K562 (cell line): Measurements from ENCODE around the gene YARS1. TPM values are rescaled to one million over a fixed set of nuclear protein-coding genes. Genes with fewer than 3 reads are reported as not detected.

ENCODE experiments used
- CTCF ChIP-seq, 3 experiments: IDR thresholded peaks in 2 of 3; conservative IDR thresholded peaks in 1 of 3; 2 replicates each; pipeline ENCODE4 v1.5.1; 2011 to 2012; ENCODE audit warnings: low read length in 3 of 3, mild to moderate bottlenecking in 3 of 3, control low read depth in 2 of 3, improper control_type of control experiment in 1 of 3, inconsistent platforms in 1 of 3, low read depth in 1 of 3, mixed read lengths in 1 of 3, moderate library complexity in 1 of 3; ENCODE audit not compliant: insufficient read depth in 2 of 3
- E2F4 ChIP-seq: sonication (generic); formaldehyde crosslinking; IDR thresholded peaks from 2 replicates; pipeline ENCODE4 v1.8.0; 2022; ENCODE audit warnings: mild to moderate bottlenecking, low read depth, missing genetic modification reagents
- HDGF ChIP-seq: fragments of 450-650 bp; IDR thresholded peaks from 2 replicates; pipeline ENCODE4 v1.6.1; 2016
- HMGXB4 ChIP-seq: sonication (generic); formaldehyde crosslinking; IDR thresholded peaks from 2 replicates; pipeline ENCODE4 v1.8.1; 2023; ENCODE audit warnings: mild to moderate bottlenecking, missing genetic modification reagents
- KDM5B ChIP-seq: fragments of 200-600 bp; sonication (generic); IDR thresholded peaks from 2 replicates; pipeline ENCODE4 v1.6.1; 2012; ENCODE audit warnings: low read depth, mild to moderate bottlenecking, moderate library complexity, low read length, control low read depth, inconsistent platforms; ENCODE audit not compliant: insufficient replicate concordance
- MIER1 ChIP-seq: fragments of 450-650 bp; IDR thresholded peaks from 2 replicates; pipeline ENCODE4 v1.6.1; 2016; ENCODE audit warnings: antibody characterized with exemption, mild to moderate bottlenecking, low read depth
- MTA3 ChIP-seq: fragments of 450-650 bp; formaldehyde crosslinking; IDR thresholded peaks from 2 replicates; pipeline ENCODE4 v1.6.1; 2017; ENCODE audit warnings: mild to moderate bottlenecking, borderline replicate concordance
- UBTF ChIP-seq, 2 experiments: IDR thresholded peaks; 2 replicates each; pipeline ENCODE4 v1.6.1; 2012; ENCODE audit warnings: improper control_type of control experiment in 2 of 2, low read depth in 2 of 2, low read length in 2 of 2, borderline replicate concordance in 1 of 2
- ZNF407 ChIP-seq: fragments of 450-650 bp; IDR thresholded peaks from 2 replicates; pipeline ENCODE4 v1.6.1; 2016; ENCODE audit warnings: low read depth
- polyA plus RNA-seq, 8 experiments: library from polyadenylated mRNA; depleted of rRNA in 4 of 8; stranded (reverse) in 5 of 8; unstranded in 3 of 8; fragments of >200 nt; fragmentation: Nextera tagmentation in 2 of 8; fragmentation: Illumina TruSeq in 1 of 8; extraction: Ambion mirVana in 2 of 8; extraction: Trizol in 1 of 8; gene quantifications; 2 replicates each; pipeline versions ENCODE4 v1.2.1 to v1.2.3, GENCODE V29; 2011 to 2014; ENCODE audit warnings: inconsistent platforms in 1 of 8, missing spikeins in 1 of 8
- total RNA-seq, 7 experiments: library from RNA; depleted of rRNA in 6 of 7; stranded (reverse); fragments of >200 nt in 6 of 7; fragmentation: Illumina TruSeq in 2 of 7; extraction: Trizol in 2 of 7; gene quantifications; 2 replicates each; pipeline versions ENCODE4 v1.2.1 to v1.2.3, GENCODE V29; 2011 to 2021; ENCODE audit warnings: low replicate concordance in 1 of 7

Gene YARS1
- total and polyA plus RNA-seq, 9 of the 15 experiments (the other 6 are each of a cell fraction or from before 2014, with no cell fraction given): 66.2 to 336 (median 201) TPM

- peak; percentile 73; the same call in 1 of the 2 replicates for TF ChIP-seq HMGXB4
- TF ChIP-seq E2F4: peak; percentile 50; the same call in 1 of the 2 replicates
- TF ChIP-seq KDM5B: peak; percentile 56
- TF ChIP-seq HDGF: peak; percentile 99
- TF ChIP-seq CTCF (IDR thresholded peaks at IDR 0.05 in 2 of 3, conservative IDR thresholded peaks at IDR 0.05 in 1 of 3; ENCODE audit: insufficient read depth in 2 of 3, low read depth in 1 of 3, low read length in 3 of 3): peak in 2 of 3 experiments; percentile 5 to 24; a peak in 1 of 6 replicates
- 0 out of 2 replicates have a peak, but pooled peaks have one; percentile 13 for TF ChIP-seq ZNF407
- peak; percentile 63; the same call in 1 of the 2 replicates for TF ChIP-seq MIER1
- peak in 1 of 2 experiments; percentile 28; a peak in 1 of 4 replicates for TF ChIP-seq UBTF (IDR thresholded peaks at IDR 0.05; ENCODE audit: borderline replicate concordance in 1 of 2, low read depth in 2 of 2, low read length in 2 of 2)
- peak; percentile 63 for TF ChIP-seq MTA3
Observed at GRCh38 chr1:32754317-32755097, 62.7 kb downstream of the YARS1 start (continued).
